HG03045 (cell line): ENCODE data around the gene RUNX1.
"Not testable (repeated sequence)": the region's sequence is repeated elsewhere in the genome, so short reads cannot be mapped to it uniquely, and the experiment has no call there.

Source experiments
- ATAC-seq: cut with Tn5 transposase; IDR thresholded peaks from one replicate; pipeline ENCODE4 v1.9.1; 2021; ENCODE audit warnings: mild to moderate bottlenecking, moderate library complexity; ENCODE audit not compliant: unreplicated experiment

The RUNX1 gene

GRCh38 chr21:34973685-34974084, 75.4 kb downstream of the RUNX1 start:
- no peak for ATAC-seq

- no peak for ATAC-seq
These were observed 77.4 kb downstream of the RUNX1 start for GRCh38 chr21:34971656-34972055.

- ATAC-seq = no peak
These were observed 78.5 kb downstream of the RUNX1 start for GRCh38 chr21:34970566-34970965.

- no peak for ATAC-seq
These were observed 79.0 kb downstream of the RUNX1 start for GRCh38 chr21:34970167-34970500.

- no peak for ATAC-seq
These were observed 79.5 kb downstream of the RUNX1 start for GRCh38 chr21:34969423-34970166.

- no peak for ATAC-seq
These were observed 80.4 kb downstream of the RUNX1 start for GRCh38 chr21:34968414-34969333.

- ATAC-seq = no peak
These were observed 81.4 kb downstream of the RUNX1 start for GRCh38 chr21:34967509-34968289.

- ATAC-seq = not testable (repeated sequence)
These were observed 82.2 kb downstream of the RUNX1 start for GRCh38 chr21:34966881-34967280.

GRCh38 chr21:34965200-34966174, 83.6 kb downstream of the RUNX1 start:
- ATAC-seq = no peak

GRCh38 chr21:34962586-34963222, 86.4 kb downstream of the RUNX1 start:
- ATAC-seq = no peak

- no peak for ATAC-seq
These were observed 87.0 kb downstream of the RUNX1 start for GRCh38 chr21:34962136-34962535.

- ATAC-seq = no peak
These were observed 88.4 kb downstream of the RUNX1 start for GRCh38 chr21:34960687-34961086.

- ATAC-seq = no peak
These were observed 89.5 kb downstream of the RUNX1 start for GRCh38 chr21:34959607-34960006.

GRCh38 chr21:34958040-34958439, 91.1 kb downstream of the RUNX1 start:
- no peak for ATAC-seq

GRCh38 chr21:34956416-34957316, 92.4 kb downstream of the RUNX1 start:
- ATAC-seq = no peak

- ATAC-seq = no peak
These were observed 95.2 kb downstream of the RUNX1 start for GRCh38 chr21:34953950-34954349.

- ATAC-seq = no peak
These were observed 96.4 kb downstream of the RUNX1 start for GRCh38 chr21:34952701-34953100.

GRCh38 chr21:34951868-34952267, 97.2 kb downstream of the RUNX1 start:
- not testable (repeated sequence) for ATAC-seq

- ATAC-seq = no peak
These were observed 98.1 kb downstream of the RUNX1 start for GRCh38 chr21:34950980-34951379.
